ENCODE data around the gene FBN3.

The FBN3 gene

GRCh38 chr19:8148410-8149260 lies 757 bp downstream of the FBN3 start:
- peak; percentile 64 for DNase-seq (ENCODE audit: low read depth, low spot score)

GRCh38 chr19:8148088-8148409 lies 1.3 kb downstream of the FBN3 start:
- no peak for DNase-seq (ENCODE audit: low read depth, low spot score)

GRCh38 chr19:8147582-8147978 lies 1.8 kb downstream of the FBN3 start:
- no peak for DNase-seq (ENCODE audit: low read depth, low spot score)

GRCh38 chr19:8146877-8147581 lies 2.4 kb downstream of the FBN3 start:
- no peak for DNase-seq (ENCODE audit: low read depth, low spot score)

GRCh38 chr19:8144273-8144995 lies 5.0 kb downstream of the FBN3 start:
- no peak for DNase-seq (ENCODE audit: low read depth, low spot score)

GRCh38 chr19:8143041-8143440 lies 6.4 kb downstream of the FBN3 start:
- DNase-seq (ENCODE audit: low read depth, low spot score), result no peak

- no peak for DNase-seq (ENCODE audit: low read depth, low spot score)
Measured at GRCh38 chr19:8142513-8142900, 6.9 kb downstream of the FBN3 start.

GRCh38 chr19:8141726-8142512 lies 7.5 kb downstream of the FBN3 start:
- no peak for DNase-seq (ENCODE audit: low read depth, low spot score)

GRCh38 chr19:8138201-8138600 lies 11.2 kb downstream of the FBN3 start:
- no peak for DNase-seq (ENCODE audit: low read depth, low spot score)

GRCh38 chr19:8137425-8137824 lies 12.0 kb downstream of the FBN3 start:
- DNase-seq (ENCODE audit: low read depth, low spot score), result no peak

GRCh38 chr19:8135946-8136618 lies 13.3 kb downstream of the FBN3 start:
- no peak for DNase-seq (ENCODE audit: low read depth, low spot score)

- no peak for DNase-seq (ENCODE audit: low read depth, low spot score)
Measured at GRCh38 chr19:8132858-8133458, 16.4 kb downstream of the FBN3 start.

- no peak for DNase-seq (ENCODE audit: low read depth, low spot score)
Measured at GRCh38 chr19:8131517-8131916, 17.9 kb downstream of the FBN3 start.

- DNase-seq (ENCODE audit: low read depth, low spot score), result no peak
Measured at GRCh38 chr19:8129061-8129618, 20.3 kb downstream of the FBN3 start.

GRCh38 chr19:8128551-8128950 lies 20.8 kb downstream of the FBN3 start:
- DNase-seq (ENCODE audit: low read depth, low spot score), result no peak

GRCh38 chr19:8127311-8127710 lies 22.1 kb downstream of the FBN3 start:
- DNase-seq (ENCODE audit: low read depth, low spot score), result no peak

GRCh38 chr19:8126511-8126910 lies 22.9 kb downstream of the FBN3 start:
- no peak for DNase-seq (ENCODE audit: low read depth, low spot score)

- no peak for DNase-seq (ENCODE audit: low read depth, low spot score)
Measured at GRCh38 chr19:8126008-8126407, 23.4 kb downstream of the FBN3 start.

- no peak for DNase-seq (ENCODE audit: low read depth, low spot score)
Measured at GRCh38 chr19:8123683-8124082, 25.7 kb downstream of the FBN3 start.
